ENCODE results near the gene SERPINB8. TPM values are rescaled to one million over a fixed set of nuclear protein-coding genes. Genes with fewer than 3 reads are reported as not detected.

The SERPINB8 gene
- total and polyA plus RNA-seq, 4 donors, result 11.5 to 34.8 (median 14.9) TPM

- ATAC-seq (ENCODE audit: low FRiP score) (no peak), DNase-seq (no peak)
- WGBS, 2 donors, result 4 to 5% methylated on average over 1 of the region's 1 CpG
- Histone ChIP-seq H3K9me3 (ENCODE audit: control insufficient read depth, low read length) (no peaks in the 10 kb centered on the region), H3K4me1 (ENCODE audit: control insufficient read depth in 1 of 2, insufficient read depth in 2 of 2, low read length in 2 of 2) (no peaks in the 10 kb centered on the region), H3K36me3 (ENCODE audit: control insufficient read depth in 1 of 2, insufficient read depth in 2 of 2, low read length in 1 of 2) (no peaks in the 10 kb centered on the region), H3K27ac (ENCODE audit: low read depth in 1 of 2, low read length in 2 of 2) (no peak overlapping the region), H3K4me3 (ENCODE audit: low read length in 2 of 2) (no peak overlapping the region), H3K27me3 (ENCODE audit: control insufficient read depth in 1 of 2, insufficient read depth in 2 of 2, low read length in 1 of 2) (no peaks in the 10 kb centered on the region)
- intact Hi-C loops (cut with DNase I), result no loop called here
Observed at GRCh38 chr18:64017870-64018269, 48.0 kb downstream of the SERPINB8 start.

GRCh38 chr18:64019922-64020756, 50.3 kb downstream of the SERPINB8 start:
- no peaks in the 10 kb centered on the region for H3K36me3 ChIP-seq (ENCODE audit: control insufficient read depth in 1 of 2, insufficient read depth in 2 of 2, low read length in 1 of 2)
- no peak overlapping the region for H3K27ac ChIP-seq (ENCODE audit: low read depth in 1 of 2, low read length in 2 of 2)
- no peaks in the 10 kb centered on the region for H3K9me3 ChIP-seq (ENCODE audit: control insufficient read depth, low read length)
- intact Hi-C loops (cut with DNase I), result no loop called here
- ATAC-seq (ENCODE audit: low FRiP score), result no peak
- H3K4me3 ChIP-seq (ENCODE audit: low read length in 2 of 2), result no peak overlapping the region
- no peaks in the 10 kb centered on the region for H3K27me3 ChIP-seq (ENCODE audit: control insufficient read depth in 1 of 2, insufficient read depth in 2 of 2, low read length in 1 of 2)
- no peak for DNase-seq
- no peaks in the 10 kb centered on the region for H3K4me1 ChIP-seq (ENCODE audit: control insufficient read depth in 1 of 2, insufficient read depth in 2 of 2, low read length in 2 of 2)
- 74 to 75% methylated on average over 3 of the region's 3 CpGs for WGBS, 2 donors

GRCh38 chr18:64026350-64026749, 56.5 kb downstream of the SERPINB8 start:
- DNase-seq (peak in 1 of 2 donors; percentile 68), ATAC-seq (ENCODE audit: low FRiP score) (no peak)
- intact Hi-C loops (cut with DNase I), result no loop called here

GRCh38 chr18:64027931-64028695, 58.2 kb downstream of the SERPINB8 start:
- Histone ChIP-seq H3K4me1 (ENCODE audit: control insufficient read depth in 1 of 2, insufficient read depth in 2 of 2, low read length in 2 of 2) (no peaks in the 10 kb centered on the region), H3K9me3 (ENCODE audit: control insufficient read depth, low read length) (no peaks in the 10 kb centered on the region), H3K27me3 (ENCODE audit: control insufficient read depth in 1 of 2, insufficient read depth in 2 of 2, low read length in 1 of 2) (no peaks in the 10 kb centered on the region), H3K36me3 (ENCODE audit: control insufficient read depth in 1 of 2, insufficient read depth in 2 of 2, low read length in 1 of 2) (no peaks in the 10 kb centered on the region), H3K27ac (ENCODE audit: low read depth in 1 of 2, low read length in 2 of 2) (no peak overlapping the region), H3K4me3 (ENCODE audit: low read length in 2 of 2) (no peak overlapping the region)
- 54 to 59% methylated on average over 4 of the region's 4 CpGs for WGBS, 2 donors
- DNase-seq, result no peak
- no peak for ATAC-seq (ENCODE audit: low FRiP score)
- intact Hi-C loops (cut with DNase I), result no loop called here

More at GRCh38 chr18:64026350-64026749, 56.5 kb downstream of the SERPINB8 start:
- no peaks in the 10 kb centered on the region for H3K36me3 ChIP-seq (ENCODE audit: control insufficient read depth in 1 of 2, insufficient read depth in 2 of 2, low read length in 1 of 2)
- H3K9me3 ChIP-seq (ENCODE audit: control insufficient read depth, low read length), result no peaks in the 10 kb centered on the region
- no peak overlapping the region for H3K4me3 ChIP-seq (ENCODE audit: low read length in 2 of 2)
- H3K4me1 ChIP-seq (ENCODE audit: control insufficient read depth in 1 of 2, insufficient read depth in 2 of 2, low read length in 2 of 2), result no peaks in the 10 kb centered on the region
- no peaks in the 10 kb centered on the region for H3K27me3 ChIP-seq (ENCODE audit: control insufficient read depth in 1 of 2, insufficient read depth in 2 of 2, low read length in 1 of 2)
- WGBS, 2 donors, result 92 to 93% methylated on average over 20 of the region's 20 CpGs
- H3K27ac ChIP-seq (ENCODE audit: low read depth in 1 of 2, low read length in 2 of 2), result no peak overlapping the region

- Histone ChIP-seq H3K4me1 (ENCODE audit: control insufficient read depth in 1 of 2, insufficient read depth in 2 of 2, low read length in 2 of 2) (no peaks in the 10 kb centered on the region), H3K4me3 (ENCODE audit: low read length in 2 of 2) (no peak overlapping the region), H3K36me3 (ENCODE audit: control insufficient read depth in 1 of 2, insufficient read depth in 2 of 2, low read length in 1 of 2) (no peaks in the 10 kb centered on the region), H3K27ac (ENCODE audit: low read depth in 1 of 2, low read length in 2 of 2) (no peak overlapping the region), H3K27me3 (ENCODE audit: control insufficient read depth in 1 of 2, insufficient read depth in 2 of 2, low read length in 1 of 2) (no peaks in the 10 kb centered on the region), H3K9me3 (ENCODE audit: control insufficient read depth, low read length) (no peaks in the 10 kb centered on the region)
- DNase-seq, result no peak
- 88 to 93% methylated on average over 1 of the region's 1 CpG for WGBS, 2 donors
- no peak for ATAC-seq (ENCODE audit: low FRiP score)
- intact Hi-C loops (cut with DNase I), result no loop called here
Observed at GRCh38 chr18:64029096-64029495, 59.2 kb downstream of the SERPINB8 start.

- DNase-seq, result no peak
- no peaks in the 10 kb centered on the region for H3K36me3 ChIP-seq (ENCODE audit: control insufficient read depth in 1 of 2, insufficient read depth in 2 of 2, low read length in 1 of 2)
- WGBS, 2 donors, result 84 to 87% methylated on average over 3 of the region's 3 CpGs
- intact Hi-C loops (cut with DNase I), result no loop called here
- no peaks in the 10 kb centered on the region for H3K9me3 ChIP-seq (ENCODE audit: control insufficient read depth, low read length)
- H3K4me1 ChIP-seq (ENCODE audit: control insufficient read depth in 1 of 2, insufficient read depth in 2 of 2, low read length in 2 of 2), result no peaks in the 10 kb centered on the region
- H3K4me3 ChIP-seq (ENCODE audit: low read length in 2 of 2), result no peak overlapping the region
- no peak for ATAC-seq (ENCODE audit: low FRiP score)
- no peaks in the 10 kb centered on the region for H3K27me3 ChIP-seq (ENCODE audit: control insufficient read depth in 1 of 2, insufficient read depth in 2 of 2, low read length in 1 of 2)
- no peak overlapping the region for H3K27ac ChIP-seq (ENCODE audit: low read depth in 1 of 2, low read length in 2 of 2)
Observed at GRCh38 chr18:64031411-64031810, 61.5 kb downstream of the SERPINB8 start.

GRCh38 chr18:64032312-64032711, 62.4 kb downstream of the SERPINB8 start:
- Histone ChIP-seq H3K36me3 (ENCODE audit: control insufficient read depth in 1 of 2, insufficient read depth in 2 of 2, low read length in 1 of 2) (no peaks in the 10 kb centered on the region), H3K4me3 (ENCODE audit: low read length in 2 of 2) (no peak overlapping the region), H3K27ac (ENCODE audit: low read depth in 1 of 2, low read length in 2 of 2) (no peak overlapping the region), H3K27me3 (ENCODE audit: control insufficient read depth in 1 of 2, insufficient read depth in 2 of 2, low read length in 1 of 2) (no peaks in the 10 kb centered on the region), H3K4me1 (ENCODE audit: control insufficient read depth in 1 of 2, insufficient read depth in 2 of 2, low read length in 2 of 2) (no peaks in the 10 kb centered on the region), H3K9me3 (ENCODE audit: control insufficient read depth, low read length) (no peaks in the 10 kb centered on the region)
- ATAC-seq (ENCODE audit: low FRiP score), result no peak
- intact Hi-C loops (cut with DNase I), result no loop called here
- 51 to 52% methylated on average over 6 of the region's 6 CpGs for WGBS, 2 donors
- no peak for DNase-seq

GRCh38 chr18:64037812-64038414, 68.0 kb downstream of the SERPINB8 start:
- intact Hi-C loops (cut with DNase I), result no loop called here
- DNase-seq, result no peak
- Histone ChIP-seq H3K27ac (ENCODE audit: low read depth in 1 of 2, low read length in 2 of 2) (no peak overlapping the region), H3K4me3 (ENCODE audit: low read length in 2 of 2) (no peak overlapping the region), H3K27me3 (ENCODE audit: control insufficient read depth in 1 of 2, insufficient read depth in 2 of 2, low read length in 1 of 2) (no peaks in the 10 kb centered on the region), H3K36me3 (ENCODE audit: control insufficient read depth in 1 of 2, insufficient read depth in 2 of 2, low read length in 1 of 2) (no peaks in the 10 kb centered on the region), H3K4me1 (ENCODE audit: control insufficient read depth in 1 of 2, insufficient read depth in 2 of 2, low read length in 2 of 2) (no peaks in the 10 kb centered on the region), H3K9me3 (ENCODE audit: control insufficient read depth, low read length) (peaks cover 3% of the 10 kb centered on the region)
- ATAC-seq (ENCODE audit: low FRiP score), result no peak
- 15 to 16% methylated on average over 3 of the region's 3 CpGs for WGBS, 2 donors
